ENCODE results near the gene TAP1.
A peak's percentile ranks its signal among the peaks of the same experiment; 100 is the strongest.

GRCh38 chr6:32796848-32797776, 56.4 kb downstream of the TAP1 start:
- peak; percentile 85 to 91 (median 88) for TF ChIP-seq CTCF (IDR thresholded peaks at IDR 0.05)
- no peak for TF ChIP-seq POLR2A (IDR thresholded peaks at IDR 0.05)
